IMR-90 (cell line): ENCODE results near the gene CFAP73. TPM values are rescaled to one million over a fixed set of nuclear protein-coding genes. Genes with fewer than 3 reads are reported as not detected.

Source experiments
- ATAC-seq: fragments of 200-7000 bp; cut with Tn5 transposase; 2 replicates; pipeline ENCODE4 v1.9.1; 2020; ENCODE audit warnings: low read depth, mild to moderate bottlenecking, moderate library complexity
- BruUV-seq: library from RNA; stranded (reverse); fragments of 400-500 nt; replicated peaks from 2 replicates; lab custom pipeline; 2021; lab: Mats Ljungman, UMichigan
- CTCF ChIA-PET: fragments of 300-600 bp; formaldehyde crosslinking; extraction: SDS; loops from one replicate; lab custom pipeline; 2021; ENCODE audit warnings: antibody characterized with exemption; lab: Yijun Ruan, JAX
- POLR2A ChIA-PET: fragments of 300-600 bp; sonication (Branson Sonifier 250); formaldehyde crosslinking; loops from one replicate; lab custom pipeline; 2022; ENCODE audit warnings: antibody characterized with exemption; ENCODE audit not compliant: unreplicated experiment; lab: Charles Lee
- DNase-seq: peaks from one replicate; pipeline ENCODE4 v3.0.0; 2013
- H2AFZ ChIP-seq: replicated peaks from 2 replicates; pipeline ENCODE3; 2013; ENCODE audit warnings: low read length, mild to moderate bottlenecking; ENCODE audit not compliant: poor library complexity
- H2AK5ac ChIP-seq: 2 replicates; pipeline ENCODE4 v1.6.1; 2013; ENCODE audit warnings: low read depth, low read length, inconsistent platforms
- H2AK9ac ChIP-seq: replicated peaks from 2 replicates; pipeline ENCODE3; 2013; ENCODE audit warnings: mild to moderate bottlenecking, low read depth, low read length, moderate library complexity; ENCODE audit not compliant: poor library complexity
- H2BK120ac ChIP-seq: 2 replicates; pipeline ENCODE4 v1.6.1; 2013; ENCODE audit warnings: low read depth, low read length, inconsistent platforms
- H2BK15ac ChIP-seq: 3 replicates; pipeline ENCODE4 v1.6.1; 2013; ENCODE audit warnings: low read depth, low read length, inconsistent platforms
- H2BK20ac ChIP-seq: 2 replicates; pipeline ENCODE4 v1.6.1; 2013; ENCODE audit warnings: low read depth, mild to moderate bottlenecking, inconsistent platforms, low read length, moderate library complexity
- H2BK5ac ChIP-seq: 2 replicates; pipeline ENCODE4 v1.6.1; 2013; ENCODE audit warnings: mild to moderate bottlenecking, low read depth, low read length, inconsistent platforms; ENCODE audit not compliant: poor library complexity, severe bottlenecking
- H3K14ac ChIP-seq: replicated peaks from 2 replicates; pipeline ENCODE4 v1.6.1; 2013; ENCODE audit warnings: low read depth, low read length, inconsistent platforms
- H3K18ac ChIP-seq: 2 replicates; pipeline ENCODE4 v1.6.1; 2013; ENCODE audit warnings: low read depth, low read length, control low read depth
- H3K23ac ChIP-seq: 2 replicates; pipeline ENCODE4 v1.6.1; 2013; ENCODE audit warnings: low read depth, low read length, inconsistent platforms
- H3K27ac ChIP-seq: 2 replicates; pipeline ENCODE4 v1.5.1; 2013; ENCODE audit warnings: mild to moderate bottlenecking, control low read depth, low read length; ENCODE audit not compliant: insufficient read depth
- H3K27me3 ChIP-seq: 2 replicates; pipeline ENCODE4 v1.6.1; 2013; ENCODE audit warnings: low read length; ENCODE audit not compliant: control insufficient read depth, insufficient read depth
- H3K36me3 ChIP-seq: 2 replicates; pipeline ENCODE4 v1.6.1; 2013; ENCODE audit warnings: low read length, mixed read lengths; ENCODE audit not compliant: control insufficient read depth, insufficient read depth
- H3K4ac ChIP-seq: 2 replicates; pipeline ENCODE4 v1.6.1; 2013; ENCODE audit warnings: low read depth, low read length, inconsistent platforms
- H3K4me1 ChIP-seq: 2 replicates; pipeline ENCODE4 v1.6.1; 2013; ENCODE audit warnings: low read length, mixed read lengths; ENCODE audit not compliant: control insufficient read depth, insufficient read depth
- H3K4me2 ChIP-seq: 2 replicates; pipeline ENCODE4 v1.6.1; 2013; ENCODE audit warnings: low read depth, mild to moderate bottlenecking, control low read depth, low read length, moderate library complexity
- H3K4me3 ChIP-seq: 2 replicates; pipeline ENCODE4 v1.5.1; 2013; ENCODE audit warnings: low read depth, mild to moderate bottlenecking, control low read depth, low read length, moderate library complexity; ENCODE audit not compliant: insufficient read depth
- H3K56ac ChIP-seq: 2 replicates; pipeline ENCODE4 v1.6.1; 2013; ENCODE audit warnings: low read length, inconsistent platforms; ENCODE audit not compliant: insufficient read depth; ENCODE audit errors: extremely low read depth
- H3K79me1 ChIP-seq, 2 experiments: 2 replicates each; pipeline ENCODE4 v1.6.1; 2013; ENCODE audit warnings: low read length in 2 of 2, inconsistent platforms in 1 of 2, low read depth in 1 of 2
- H3K9ac ChIP-seq: 2 replicates; pipeline ENCODE4 v1.6.1; 2013; ENCODE audit warnings: low read depth, low read length, control low read depth
- H3K9me1 ChIP-seq: 2 replicates; pipeline ENCODE4 v1.6.1; 2013; ENCODE audit warnings: low read length, inconsistent platforms; ENCODE audit not compliant: insufficient read depth
- H3K9me3 ChIP-seq: 2 replicates; pipeline ENCODE4 v1.6.1; 2013; ENCODE audit warnings: low read length; ENCODE audit not compliant: control insufficient read depth, insufficient read depth
- H4K20me1 ChIP-seq: 2 replicates; pipeline ENCODE4 v1.6.1; 2013; ENCODE audit warnings: low read length, inconsistent platforms; ENCODE audit not compliant: insufficient read depth
- H4K5ac ChIP-seq: 2 replicates; pipeline ENCODE4 v1.6.1; 2013; ENCODE audit warnings: mild to moderate bottlenecking, low read depth, low read length, control low read depth
- H4K8ac ChIP-seq, 2 experiments: 2 replicates each; pipeline ENCODE4 v1.6.1; 2013; ENCODE audit warnings: low read depth in 2 of 2, low read length in 2 of 2, control low read depth in 1 of 2, inconsistent platforms in 1 of 2
- H4K91ac ChIP-seq: 2 replicates; pipeline ENCODE4 v1.6.1; 2013; ENCODE audit warnings: low read depth, low read length, inconsistent platforms; ENCODE audit not compliant: insufficient read depth
- BHLHE40 ChIP-seq: fragments of 150-350 bp; IDR thresholded peaks from 2 replicates; pipeline ENCODE4 v1.6.1; 2016; ENCODE audit warnings: mild to moderate bottlenecking, low read depth, low read length
- RFX5 ChIP-seq: IDR thresholded peaks from 2 replicates; pipeline ENCODE4 v1.8.0; 2012; ENCODE audit warnings: low read depth, mild to moderate bottlenecking, low read length, moderate library complexity
- SMC3 ChIP-seq: fragments of 150-350 bp; IDR thresholded peaks from 2 replicates; pipeline ENCODE4 v1.6.1; 2016; ENCODE audit warnings: low read depth, mild to moderate bottlenecking, antibody characterized with exemption, low read length, moderate library complexity
- WGBS, 2 experiments: methylation state at CpG; one replicate each; pipeline versions ENCODE4 v1.1.5 to v1.1.7; 2013; ENCODE audit warnings: missing lambda C conversion rate in 2 of 2; ENCODE audit not compliant: insufficient read length in 1 of 2; ENCODE audit errors: extremely low coverage in 2 of 2; 5-methylcytosine and 5-hydroxymethylcytosine counted together
- dilution Hi-C: fragments of 300-500 bp; cut with HindIII; formaldehyde crosslinking; loops from one replicate; pipeline ENCODE4 v1.14.3; 2018; ENCODE audit warnings: low sequenced_read_pairs; ENCODE audit not compliant: unreplicated experiment
- in situ Hi-C: fragments of 300-500 bp; cut with MboI; formaldehyde crosslinking; loops from 3 replicates; pipeline ENCODE4 v1.14.3; 2019; ENCODE audit warnings: low sequenced_read_pairs, inconsistent platforms, mixed read lengths
- intact Hi-C: fragments of 100-400 bp; cut with micrococcal nuclease; formaldehyde crosslinking; loops from 2 replicates; pipeline ENCODE4 v1.10.0; 2022
- polyA plus RNA-seq, 3 experiments: library from polyadenylated mRNA; depleted of rRNA; stranded (reverse); fragments of >200 nt; gene quantifications; 2 replicates each; pipeline ENCODE4 v1.2.3, GENCODE V29; 2012; ENCODE audit warnings: low replicate concordance in 1 of 3
- total RNA-seq: library from RNA; depleted of rRNA; stranded (reverse); fragments of >200 nt; gene quantifications from 2 replicates; pipeline ENCODE4 v1.2.3, GENCODE V29; 2012

Gene CFAP73
- total and polyA plus RNA-seq, 2 of the 4 experiments (the other 2 are of a cell fraction), result not detected

DNA sequence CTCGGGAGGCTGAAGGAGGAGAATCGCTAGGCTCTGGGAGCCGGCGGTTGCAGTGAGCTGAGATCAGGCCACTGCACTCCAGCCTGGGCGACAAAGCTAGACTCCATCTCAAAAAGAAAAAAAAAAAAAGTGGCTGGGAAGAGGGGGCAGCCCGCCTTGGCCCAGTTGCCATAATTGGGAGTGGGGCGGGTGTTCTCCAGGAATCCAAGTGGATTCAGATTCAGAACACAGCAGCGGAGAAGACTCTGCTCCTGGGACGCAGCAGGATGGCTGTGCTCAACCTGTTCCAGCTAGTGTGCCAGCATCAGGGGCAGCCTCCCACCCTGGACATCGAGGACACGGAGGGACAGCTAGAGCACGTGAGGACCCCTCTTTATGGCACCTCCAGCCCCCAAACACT lies 5.5 kb downstream of the CFAP73 start:
- Histone ChIP-seq H4K8ac (no peak overlapping the region), H2BK120ac (no peak overlapping the region), H3K14ac (no peak overlapping the region), H2BK15ac (no peak overlapping the region), H3K56ac (no peak overlapping the region), H3K18ac (no peak overlapping the region), H2BK5ac (no peak overlapping the region), H3K79me1 (no peaks in the 10 kb centered on the region), H2BK20ac (no peak overlapping the region), H3K27ac (no peak overlapping the region), H3K4ac (no peak overlapping the region), H3K9me1 (no peaks in the 10 kb centered on the region), H4K20me1 (no peaks in the 10 kb centered on the region), H2AK9ac (no peak overlapping the region), H3K4me1 (no peaks in the 10 kb centered on the region), H4K91ac (no peak overlapping the region), H3K36me3 (peaks cover 15% of the 10 kb centered on the region), H3K27me3 (peaks cover 42% of the 10 kb centered on the region), H3K9me3 (no peaks in the 10 kb centered on the region), H3K4me2 (no peak overlapping the region), H4K5ac (no peak overlapping the region), H3K4me3 (no peak overlapping the region), H3K23ac (no peak overlapping the region), H2AK5ac (no peak overlapping the region), H2AFZ (no peak overlapping the region), H3K9ac (no peak overlapping the region)
- no TSS peak for BruUV-seq
- POLR2A ChIA-PET, result no interaction called here
- DNase-seq, result no peak
- in situ Hi-C loops (no loop called here), intact Hi-C loops (no loop called here), dilution Hi-C loops (no loop called here)
- WGBS, 2 experiments, result 74% methylated on average over 4 of the region's 12 CpGs; no CpG with 5 or more reads in 1 of the 2 experiments
- ATAC-seq, result no peak
- CTCF ChIA-PET, result interaction anchor here (1.2 kb wide), 1 partner anchor 18 kb away, joined by 3 read pairs; no protein-coding TSS in a partner anchor
- no peak for TF ChIP-seq SMC3
- no peak for TF ChIP-seq RFX5
- TF ChIP-seq BHLHE40, result no peak
